Stimulated activated CD8-positive, alpha-beta memory T cell treated with anti-CD3 and anti-CD28 coated beads, Interleukin-4, amount 100 ng/mL, for 4 hours (primary cell): ENCODE data around the gene KEAP1.

ENCODE experiments used
- DNase-seq, 2 donors: peaks; one replicate each; pipeline ENCODE4 v3.0.0-alpha.2; 2020; ENCODE audit warnings: low read depth in 2 of 2, low spot score in 1 of 2

Gene KEAP1

GRCh38 chr19:10450853-10451609 lies 52.1 kb downstream of the KEAP1 start:
- no peak for DNase-seq

GRCh38 chr19:10450191-10450852 lies 52.8 kb downstream of the KEAP1 start:
- DNase-seq = no peak

GRCh38 chr19:10449037-10449436 lies 54.1 kb downstream of the KEAP1 start:
- no peak for DNase-seq

- no peak for DNase-seq
These were observed 60.5 kb downstream of the KEAP1 start for GRCh38 chr19:10442698-10443097.

- no peak for DNase-seq
These were observed 63.6 kb downstream of the KEAP1 start for GRCh38 chr19:10439588-10439987.
